ENCODE data around the gene LURAP1L. TPM values are rescaled to one million over a fixed set of nuclear protein-coding genes. Genes with fewer than 3 reads are reported as not detected.

The LURAP1L gene
- total and polyA plus RNA-seq, 2 of the 4 experiments (the other 2 are of a cell fraction) = 6.1 to 10.6 TPM

GRCh38 chr9:12808569-12808968 is 33.7 kb downstream of the LURAP1L start:
- Histone ChIP-seq H3K27me3 (ENCODE audit: control insufficient read depth, insufficient read depth, low read length) (no peaks in the 10 kb centered on the region), H3K9ac (ENCODE audit: low read depth, low read length) (no peak overlapping the region), H3K36me3 (ENCODE audit: control insufficient read depth, insufficient read depth, low read length) (peaks cover 5% of the 10 kb centered on the region; the same call in 1 of the 2 replicates), H3K4me1 (ENCODE audit: control insufficient read depth, insufficient read depth, low read length) (0 out of 2 replicates have a peak, but pooled peaks cover 1% of the 10 kb centered on the region), H2BK20ac (ENCODE audit: low read depth, low read length) (no peak overlapping the region), H3K4me2 (ENCODE audit: low read depth, low read length) (no peak overlapping the region), H3K18ac (ENCODE audit: low read depth, low read length) (no peak overlapping the region), H3K27ac (ENCODE audit: insufficient read depth, low read length) (no peak overlapping the region), H2AFZ (replicated peaks; ENCODE audit: low read length, poor library complexity) (no peak overlapping the region), H3K4ac (ENCODE audit: low read depth, low read length) (no peak overlapping the region; the same call in 1 of the 2 replicates), H3K79me1 (ENCODE audit: low read depth in 1 of 2, low read length in 2 of 2) (peaks cover 0 to 3% of the 10 kb centered on the region in 2 experiments; a peak in 3 of 4 replicates), H2BK15ac (ENCODE audit: low read depth, low read length) (peak overlapping the region; percentile 34; the same call in 1 of the 3 replicates), H4K20me1 (ENCODE audit: insufficient read depth, low read length) (no peaks in the 10 kb centered on the region), H2BK5ac (ENCODE audit: low read depth, low read length, poor library complexity, severe bottlenecking) (no peak overlapping the region), H3K56ac (ENCODE audit: extremely low read depth, insufficient read depth, low read length) (no peak overlapping the region), H3K14ac (replicated peaks; ENCODE audit: low read depth, low read length) (no peak overlapping the region), H3K9me3 (ENCODE audit: control insufficient read depth, insufficient read depth, low read length) (peaks cover 3% of the 10 kb centered on the region; the same call in 1 of the 2 replicates), H4K5ac (ENCODE audit: low read depth, low read length) (no peak overlapping the region), H3K4me3 (ENCODE audit: insufficient read depth, low read depth, low read length) (no peak overlapping the region), H4K91ac (ENCODE audit: insufficient read depth, low read depth, low read length) (no peak overlapping the region), H2AK9ac (replicated peaks; ENCODE audit: low read depth, low read length, poor library complexity) (no peak overlapping the region), H3K23ac (ENCODE audit: low read depth, low read length) (no peak overlapping the region), H2BK120ac (ENCODE audit: low read depth, low read length) (no peak overlapping the region), H3K9me1 (ENCODE audit: insufficient read depth, low read length) (no peaks in the 10 kb centered on the region), H2AK5ac (ENCODE audit: low read depth, low read length) (peak overlapping the region; percentile 56; the same call in 1 of the 2 replicates), H4K8ac (ENCODE audit: low read depth in 2 of 2, low read length in 2 of 2) (no peak overlapping the region)
- in situ Hi-C loops (cut with MboI; ENCODE audit: low sequenced_read_pairs) (no loop called here), dilution Hi-C loops (cut with HindIII; ENCODE audit: low sequenced_read_pairs, unreplicated experiment) (no loop called here), intact Hi-C loops (cut with micrococcal nuclease) (no loop called here)
- ChIA-PET CTCF (no interaction called here), POLR2A (ENCODE audit: unreplicated experiment) (no interaction called here)
- WGBS, 2 experiments (ENCODE audit: extremely low coverage in 2 of 2, insufficient read length in 1 of 2) = no CpG with 5 or more reads among the region's 1 CpG
- BruUV-seq (replicated peaks) = no TSS peak
- DNase-seq (no peak), ATAC-seq (ENCODE audit: low read depth) (no peak)
- TF ChIP-seq SMC3 (IDR thresholded peaks at IDR 0.05; ENCODE audit: low read depth, low read length) (no peak), RAD21 (IDR thresholded peaks at IDR 0.05; ENCODE audit: low read length) (no peak), CHD1 (IDR thresholded peaks at IDR 0.05; ENCODE audit: low read depth, low read length) (no peak), USF2 (IDR thresholded peaks at IDR 0.05; ENCODE audit: low read depth, low read length) (no peak), ELK1 (IDR thresholded peaks at IDR 0.05; ENCODE audit: borderline replicate concordance, low read depth, low read length) (no peak), MAZ (IDR thresholded peaks at IDR 0.05; ENCODE audit: borderline replicate concordance, low read depth, low read length) (no peak), MXI1 (IDR thresholded peaks at IDR 0.05; ENCODE audit: borderline replicate concordance, low read depth, low read length) (no peak), RFX5 (IDR thresholded peaks at IDR 0.05; ENCODE audit: low read depth, low read length) (no peak)

Data from IMR-90 (cell line).